Measurements from ENCODE around the gene FBXW9. TPM values are rescaled to one million over a fixed set of nuclear protein-coding genes. Genes with fewer than 3 reads are reported as not detected.

The FBXW9 gene
- total RNA-seq, result 7.0 and 14.6 TPM in 2 replicates

GRCh38 chr19:12696366-12697335 lies at the start of gene FBXW9:
Gene FBXW9, minus strand, starts transcription at chr19:12696631. Its CDS starts 50 bp downstream, at chr19:12696581.

DNA sequence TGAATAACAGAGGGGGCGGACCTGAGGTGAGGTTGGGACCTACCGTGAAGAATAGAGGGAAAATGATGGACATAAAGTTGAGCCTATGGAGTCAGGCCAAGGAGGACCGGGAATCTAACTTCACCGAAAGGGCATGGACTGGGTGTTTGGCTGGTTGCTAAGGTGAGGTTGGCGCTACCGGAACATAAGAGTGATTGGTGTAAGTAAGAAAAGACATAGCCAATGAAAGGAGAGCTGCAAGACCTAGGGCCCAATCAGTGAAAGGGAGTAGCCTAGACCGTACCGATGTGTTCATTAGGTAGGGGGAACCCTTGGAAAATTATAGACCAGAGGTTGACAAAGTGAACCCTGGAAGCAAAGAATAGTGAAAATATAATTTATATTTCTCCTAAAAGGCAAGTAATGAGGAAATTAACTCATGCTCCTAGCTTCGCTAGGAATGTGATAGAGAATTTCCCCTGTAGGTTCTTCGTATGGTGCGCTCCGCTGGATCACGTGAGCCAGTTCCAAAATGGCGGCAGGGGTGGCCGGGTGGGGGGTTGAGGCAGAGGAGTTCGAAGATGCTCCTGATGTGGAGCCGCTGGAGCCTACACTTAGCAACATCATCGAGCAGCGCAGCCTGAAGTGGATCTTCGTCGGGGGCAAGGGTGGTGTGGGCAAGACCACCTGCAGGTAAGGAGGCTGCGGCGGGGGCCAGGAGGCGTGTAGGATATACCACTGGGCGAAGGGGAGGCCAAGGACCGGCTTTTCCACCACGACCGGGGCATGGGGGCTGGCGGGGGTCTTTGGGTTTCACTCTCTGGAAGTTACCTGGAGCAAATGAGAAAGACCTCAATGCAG lies 40.8 kb upstream of the FBXW9 start, which contains the start of gene GET3:
TSS of gene GET3 (plus strand) at position 503 of the 840 bp plus-strand sequence. CDS start at position 512, 9 bp downstream.

DNA sequence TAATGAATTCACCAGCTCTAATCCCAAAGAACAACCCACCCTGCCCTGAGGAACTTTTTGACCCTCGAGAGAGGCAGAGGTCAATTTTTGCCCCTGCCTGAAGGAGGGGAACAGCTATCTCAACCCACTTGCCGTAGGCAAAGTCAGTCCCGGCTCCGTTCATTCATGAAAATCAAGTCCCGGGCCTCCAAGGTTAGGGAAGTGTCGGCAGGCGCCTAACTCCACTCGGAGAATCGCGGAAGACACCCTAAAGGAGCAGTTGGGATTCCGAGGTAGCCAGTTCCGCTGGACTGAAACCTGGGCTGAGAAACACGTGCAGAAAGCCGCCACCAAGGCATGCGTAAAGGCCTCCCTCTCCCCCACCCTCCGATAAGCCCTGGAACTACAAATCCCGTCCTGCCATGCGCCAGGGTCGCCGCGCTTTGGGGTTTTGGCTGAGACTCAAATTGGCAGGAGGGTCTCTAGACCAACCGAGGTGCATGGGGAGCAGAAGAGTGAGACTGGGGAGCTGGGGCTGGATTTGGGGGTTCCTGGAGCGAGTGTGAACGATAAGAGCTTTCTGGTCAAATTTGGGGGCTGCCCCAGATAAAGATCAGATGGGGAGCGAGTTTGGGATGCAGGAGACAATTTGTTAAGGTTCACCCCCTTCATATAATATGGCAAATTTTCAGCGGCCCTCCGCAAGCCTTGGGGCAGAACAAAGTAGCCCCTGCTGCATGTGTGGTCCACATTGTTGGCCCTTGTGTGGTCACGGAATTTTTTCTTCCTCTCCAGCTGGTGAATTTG lies 27.4 kb upstream of the FBXW9 start, which contains the start of gene TNPO2:
TSS of gene TNPO2 (minus strand) at position 292 of the 786 bp plus-strand sequence. CDS start 2,955 bp downstream, outside the sequence.

DNA sequence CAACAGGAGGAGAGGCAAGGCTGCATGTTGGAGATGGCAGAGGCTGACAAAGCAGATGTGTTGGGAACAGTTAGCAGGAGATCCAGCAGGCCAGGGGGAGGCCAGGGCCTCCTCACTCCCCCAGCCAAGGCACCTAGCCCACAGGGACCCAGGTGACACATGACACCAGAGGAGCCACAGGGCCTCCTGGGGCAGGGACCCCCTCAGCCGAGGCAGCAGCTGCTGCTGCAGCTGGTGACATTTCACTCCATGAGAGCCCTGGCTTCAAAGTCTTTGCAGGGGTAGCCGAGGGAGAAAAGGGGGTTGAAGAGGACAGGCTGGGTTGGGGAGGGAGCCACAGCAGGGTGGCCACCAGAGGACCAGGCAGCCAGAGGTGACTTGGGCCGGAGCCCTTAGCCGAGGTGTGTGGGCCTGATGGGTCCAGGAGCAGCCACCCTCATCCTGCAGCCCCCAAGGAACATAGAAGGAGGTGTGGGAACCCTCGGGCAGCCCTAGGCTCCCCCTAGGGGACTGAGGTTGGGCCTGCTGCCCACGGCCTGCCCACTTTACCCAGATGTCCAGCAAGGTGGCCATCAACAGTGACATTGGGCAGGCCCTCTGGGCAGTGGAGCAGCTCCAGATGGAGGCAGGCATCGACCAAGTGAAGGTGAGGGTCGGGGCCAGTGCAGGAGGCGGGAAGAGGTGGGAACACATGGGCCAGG lies 8.8 kb downstream of the FBXW9 start, which contains the start of gene GNG14:
TSS of gene GNG14 (plus strand) at position 503 of the 701 bp plus-strand sequence. CDS start at position 554, 51 bp downstream.

DNA sequence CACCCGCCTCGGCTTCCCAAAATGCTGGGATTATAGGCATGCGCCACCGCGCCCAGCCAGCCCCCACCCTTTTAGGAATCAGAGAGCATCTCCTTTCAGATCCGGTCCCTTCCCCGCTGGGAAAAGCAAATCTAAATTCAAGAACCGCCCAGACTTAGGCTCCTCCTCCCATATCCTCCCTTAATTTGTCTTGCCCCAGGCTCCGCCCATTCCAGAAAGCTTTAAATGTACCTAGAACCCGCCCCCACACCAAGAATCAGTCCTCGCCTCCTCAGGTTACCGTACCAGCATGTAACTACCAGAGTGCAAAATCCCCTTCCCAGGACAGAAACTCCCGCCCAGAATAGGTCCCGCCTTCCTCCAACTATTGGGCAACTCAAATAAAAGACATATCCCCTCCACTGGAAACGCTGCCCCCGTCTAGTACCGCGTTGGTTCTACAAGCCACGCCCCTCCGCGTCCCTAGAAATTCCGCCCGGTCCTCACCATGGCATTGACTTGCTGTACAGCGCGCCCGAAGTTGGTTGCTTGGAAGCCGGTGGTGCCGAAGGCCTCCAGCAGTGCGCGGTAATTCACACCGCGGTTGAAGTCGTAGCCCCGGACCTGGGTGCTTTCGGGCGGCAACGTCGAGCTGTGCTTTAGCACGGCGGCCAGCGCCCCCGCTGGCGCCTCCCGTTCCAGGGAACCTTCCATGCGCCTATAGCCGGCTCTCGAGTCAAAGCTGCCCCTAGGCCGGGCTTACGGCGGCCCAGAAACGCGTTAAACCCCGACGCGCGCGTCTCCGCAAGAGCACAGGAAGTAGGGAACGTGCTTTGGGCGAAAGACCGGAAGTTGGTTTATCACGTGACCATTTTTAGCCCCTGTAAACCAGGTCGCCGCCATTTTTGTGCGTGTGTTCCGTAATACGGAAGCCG lies 15.1 kb downstream of the FBXW9 start, which contains the start of gene DHPS:
TSS of gene DHPS (minus strand) at position 807 of the 914 bp plus-strand sequence. CDS start at position 693, 114 bp downstream.

GRCh38 chr19:12666265-12667048 lies 30.0 kb downstream of the FBXW9 start, which contains the start of the genes MAN2B1 and WDR83:
Gene MAN2B1, minus strand, starts transcription at chr19:12666742. Its CDS starts 41 bp downstream, at chr19:12666701.
Gene WDR83, plus strand, starts transcription at chr19:12666807. Its CDS starts 2,984 bp downstream, at chr19:12669791.

Other genes with a start within 250 kb of the FBXW9 start
- 2.3 and 4.6 TPM in 2 replicates for gene ZNF709, start 211.8 kb downstream of the FBXW9 start, total RNA-seq
- 6.2 and 8.2 TPM in 2 replicates for gene ZNF564, start 145.1 kb downstream of the FBXW9 start, total RNA-seq
- 4.5 and 7.8 TPM in 2 replicates for gene ZNF490, start 85.8 kb downstream of the FBXW9 start, total RNA-seq
- gene ZNF791, start 85.7 kb downstream of the FBXW9 start, total RNA-seq, result 10.8 and 14.9 TPM in 2 replicates
- gene MAN2B1, start 29.9 kb downstream of the FBXW9 start, total RNA-seq, result 20.5 and 24.0 TPM in 2 replicates
- gene WDR83, start 29.8 kb downstream of the FBXW9 start, total RNA-seq, result 8.8 and 9.6 TPM in 2 replicates
- gene DHPS, start 14.8 kb downstream of the FBXW9 start, total RNA-seq, result 59.4 and 60.9 TPM in 2 replicates
- not detected in 2 replicates for gene GNG14, start 8.6 kb downstream of the FBXW9 start, total RNA-seq
- gene TNPO2, start 27.3 kb upstream of the FBXW9 start, total RNA-seq, result 17.2 and 23.4 TPM in 2 replicates
- 143 and 162 TPM in 2 replicates for gene TRIR, start 38.1 kb upstream of the FBXW9 start, total RNA-seq
- 89.0 and 108 TPM in 2 replicates for gene GET3, start 40.9 kb upstream of the FBXW9 start, total RNA-seq
- not detected in 2 replicates for gene BEST2, start 55.2 kb upstream of the FBXW9 start, total RNA-seq
- 7.1 and 8.5 TPM in 2 replicates for gene HOOK2, start 78.9 kb upstream of the FBXW9 start, total RNA-seq
- 48.3 and 73.4 TPM in 2 replicates for gene JUNB, start 94.9 kb upstream of the FBXW9 start, total RNA-seq
- 258 and 276 TPM in 2 replicates for gene PRDX2, start 105.2 kb upstream of the FBXW9 start, total RNA-seq
- not detected in 2 replicates for gene THSD8, start 105.4 kb upstream of the FBXW9 start, total RNA-seq
- gene RNASEH2A, start 110.0 kb upstream of the FBXW9 start, total RNA-seq, result 35.4 and 36.8 TPM in 2 replicates
- not detected in 2 replicates for gene RTBDN, start 137.9 kb upstream of the FBXW9 start, total RNA-seq
- under 0.01 and 0.65 TPM in 2 replicates for gene MAST1, start 141.9 kb upstream of the FBXW9 start, total RNA-seq
- gene DNASE2, start 184.8 kb upstream of the FBXW9 start, total RNA-seq, result 15.6 and 21.4 TPM in 2 replicates
- under 0.01 TPM in 1 of 2 replicates, not detected in the other for gene KLF1, start 190.6 kb upstream of the FBXW9 start, total RNA-seq
- gene GCDH, start 194.5 kb upstream of the FBXW9 start, total RNA-seq, result 48.1 and 50.6 TPM in 2 replicates
- gene SYCE2, start 222.7 kb upstream of the FBXW9 start, total RNA-seq, result 0.30 and 0.32 TPM in 2 replicates
- 60.1 and 63.2 TPM in 2 replicates for gene FARSA, start 237.1 kb upstream of the FBXW9 start, total RNA-seq
- 1,595 and 1,926 TPM in 2 replicates for gene CALR, start 242.0 kb upstream of the FBXW9 start, total RNA-seq
- 50.0 and 66.1 TPM in 2 replicates for gene RAD23A, start 249.2 kb upstream of the FBXW9 start, total RNA-seq